Stimulated activated CD8-positive, alpha-beta memory T cell treated with anti-CD3 and anti-CD28 coated beads, Interleukin-12 subunit alpha, Interleukin-12 subunit beta, amount 100 ng/mL, for 4 hours (primary cell): ENCODE results near the gene CD69.
"Not testable (repeated sequence)": the region's sequence is repeated elsewhere in the genome, so short reads cannot be mapped to it uniquely, and the experiment has no call there.

ENCODE experiments used
- DNase-seq: peaks from one replicate; pipeline ENCODE4 v3.0.0-alpha.2; 2020; ENCODE audit warnings: low read depth

The CD69 gene

GRCh38 chr12:9750276-9751203, 10.2 kb downstream of the CD69 start:
- no peak for DNase-seq

DNA sequence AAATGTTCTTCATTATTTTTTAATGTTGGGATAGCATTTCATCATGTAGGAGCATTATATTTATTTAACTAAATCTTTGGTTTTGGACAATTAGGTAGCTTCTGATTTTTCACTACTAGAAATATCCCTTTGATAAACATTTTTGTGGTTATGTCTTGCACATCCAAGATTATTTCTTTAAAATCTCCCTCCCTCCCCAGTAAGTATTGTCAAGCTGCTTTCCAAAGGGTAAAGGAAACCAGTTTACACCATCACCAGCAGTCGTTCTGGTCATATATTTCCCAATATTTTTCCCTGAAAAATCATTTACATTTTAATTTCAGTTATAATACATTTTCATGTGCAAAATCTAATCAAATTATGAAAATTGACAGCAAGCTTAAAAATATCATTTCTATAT, 11.1 kb downstream of the CD69 start:
- no peak for DNase-seq

DNA sequence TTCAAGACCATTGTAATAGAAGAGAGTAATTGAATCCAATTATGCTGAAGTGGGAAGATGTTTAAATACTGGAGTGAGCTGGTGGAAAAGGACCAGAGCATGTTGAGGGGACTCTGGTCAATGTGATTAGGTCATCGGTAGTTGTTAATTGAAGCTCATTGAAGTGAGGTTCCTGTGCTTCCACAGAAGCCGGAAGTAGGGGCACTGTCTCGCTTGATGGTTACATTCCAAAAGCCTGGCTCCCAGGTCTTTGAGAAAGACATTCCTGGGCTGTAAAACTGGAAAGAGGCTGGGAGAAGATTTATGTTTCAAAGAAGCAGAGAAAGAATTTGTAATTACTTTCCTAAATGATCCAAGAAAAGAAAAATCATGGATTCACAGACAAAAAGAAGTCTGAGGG, 15.5 kb downstream of the CD69 start:
- DNase-seq = no peak

- no peak for DNase-seq
These were observed 18.0 kb downstream of the CD69 start for GRCh38 chr12:9742661-9743060.

- DNase-seq = no peak
These were observed 19.0 kb downstream of the CD69 start for GRCh38 chr12:9741726-9742125.

DNA sequence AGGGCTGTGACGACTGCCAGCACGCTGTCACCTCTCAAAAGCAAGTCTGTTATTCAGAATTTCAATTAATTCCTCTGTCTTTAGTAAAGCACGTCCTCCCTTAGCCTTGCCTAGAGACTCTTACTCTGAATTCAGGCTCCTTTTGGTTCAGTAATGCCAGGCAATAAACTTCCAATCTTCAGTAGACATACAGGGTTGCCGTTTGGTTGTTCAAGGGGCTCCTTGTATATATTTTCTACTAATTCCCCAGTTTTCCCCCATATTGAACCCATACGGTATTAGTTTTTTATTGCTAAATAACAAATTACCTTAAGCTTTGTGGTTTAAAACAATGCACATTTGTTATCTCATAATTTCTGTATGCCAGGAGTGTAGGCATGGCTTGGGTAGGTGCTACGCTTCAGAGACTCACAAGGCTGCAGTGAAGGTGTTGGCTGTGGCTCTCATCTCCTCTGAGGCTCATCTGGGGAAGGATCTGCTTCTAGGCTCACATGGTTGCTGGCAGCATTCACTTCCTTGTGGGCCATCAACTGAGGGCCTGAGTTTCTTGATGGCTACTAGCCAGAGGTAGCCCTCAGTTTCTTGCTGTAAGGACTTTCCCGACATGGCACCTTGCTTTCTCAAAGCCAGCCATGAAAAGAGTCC, 20.5 kb downstream of the CD69 start:
- no peak for DNase-seq

DNA sequence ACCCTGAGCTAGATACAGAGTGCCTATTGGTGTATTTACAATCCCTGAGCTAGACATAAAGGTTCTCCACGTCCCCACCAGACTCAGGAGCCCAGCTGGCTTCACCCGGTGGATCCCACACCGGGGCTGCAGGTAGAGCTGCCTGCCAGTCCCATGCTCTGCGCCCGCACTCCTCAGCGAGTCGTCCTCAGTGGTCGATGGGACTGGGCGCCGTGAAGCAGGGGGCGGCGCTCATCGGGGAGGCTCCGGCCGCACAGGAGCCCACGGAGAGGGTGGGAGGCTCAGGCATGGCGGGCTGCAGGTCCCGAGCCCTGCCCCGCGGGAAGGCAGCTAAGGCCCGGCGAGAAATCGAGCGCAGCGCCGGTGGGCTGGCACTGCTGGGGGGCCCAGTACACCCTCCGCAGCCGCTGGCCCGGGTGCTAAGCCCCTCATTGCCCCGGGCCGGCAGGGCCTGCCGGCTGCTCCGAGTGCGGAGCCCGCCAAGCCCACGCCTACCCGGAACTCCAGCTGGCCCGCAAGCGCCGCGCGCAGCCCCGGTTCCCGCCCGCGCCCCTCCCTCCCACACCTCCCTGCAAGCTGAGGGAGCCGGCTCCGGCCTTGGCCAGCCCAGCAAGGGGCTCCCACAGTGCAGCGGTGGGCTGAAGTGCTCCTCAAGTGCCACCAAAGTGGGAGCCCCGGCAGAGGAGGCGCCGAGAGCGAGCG, 21.1 kb downstream of the CD69 start:
- not testable (repeated sequence) for DNase-seq

DNA sequence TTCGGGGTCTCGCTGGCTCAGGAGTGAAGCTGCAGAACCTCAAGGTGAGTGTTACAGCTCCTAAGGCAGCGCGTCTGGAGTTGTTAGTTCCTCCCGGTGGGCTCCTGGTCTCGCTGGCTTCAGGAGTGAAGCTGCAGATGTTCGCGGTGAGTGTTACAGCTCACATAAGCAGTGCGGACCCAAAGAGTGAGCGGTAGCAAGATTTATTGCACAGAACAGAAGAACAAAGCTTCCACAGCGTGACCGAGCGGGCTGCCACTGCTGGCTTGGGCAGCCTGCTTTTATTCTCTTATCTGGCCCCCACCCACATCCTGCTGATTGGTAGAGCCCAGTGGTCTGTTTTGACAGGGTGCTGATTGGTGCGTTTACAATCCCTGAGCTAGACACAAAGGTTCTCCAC, 21.8 kb downstream of the CD69 start:
- not testable (repeated sequence) for DNase-seq

- no peak for DNase-seq
These were observed 23.6 kb downstream of the CD69 start for GRCh38 chr12:9736936-9737705.

GRCh38 chr12:9735601-9736000, 25.1 kb downstream of the CD69 start:
- no peak for DNase-seq

GRCh38 chr12:9732921-9733461, 27.7 kb downstream of the CD69 start, which contains the start of gene CLECL1:
CLECL1 (minus strand) TSS chr12:9733097.
- DNase-seq = no peak

DNA sequence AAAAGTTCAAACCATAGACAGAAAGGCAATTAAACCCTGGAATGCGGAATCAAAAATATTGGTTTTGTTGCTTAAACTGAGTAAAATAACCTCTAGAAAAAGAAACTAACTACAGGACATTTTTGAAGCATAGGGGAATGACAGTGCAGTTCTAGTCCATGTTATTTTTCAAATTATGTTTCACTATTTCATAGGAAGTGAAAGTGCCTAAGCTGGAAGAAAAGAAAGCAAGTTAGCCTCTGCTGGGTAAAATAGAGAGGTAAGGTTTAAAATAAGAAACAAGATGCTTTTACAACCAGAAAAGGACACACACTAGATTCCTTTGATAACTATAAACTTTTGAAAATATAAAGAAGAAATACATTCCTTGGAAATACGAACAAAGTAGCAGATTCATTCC, 28.9 kb downstream of the CD69 start:
- DNase-seq = no peak

- no peak for DNase-seq
These were observed 29.3 kb downstream of the CD69 start for GRCh38 chr12:9731393-9731792.

GRCh38 chr12:9730591-9730990, 30.1 kb downstream of the CD69 start:
- DNase-seq = no peak

- no peak for DNase-seq
These were observed 30.7 kb downstream of the CD69 start for GRCh38 chr12:9730011-9730410.

DNA sequence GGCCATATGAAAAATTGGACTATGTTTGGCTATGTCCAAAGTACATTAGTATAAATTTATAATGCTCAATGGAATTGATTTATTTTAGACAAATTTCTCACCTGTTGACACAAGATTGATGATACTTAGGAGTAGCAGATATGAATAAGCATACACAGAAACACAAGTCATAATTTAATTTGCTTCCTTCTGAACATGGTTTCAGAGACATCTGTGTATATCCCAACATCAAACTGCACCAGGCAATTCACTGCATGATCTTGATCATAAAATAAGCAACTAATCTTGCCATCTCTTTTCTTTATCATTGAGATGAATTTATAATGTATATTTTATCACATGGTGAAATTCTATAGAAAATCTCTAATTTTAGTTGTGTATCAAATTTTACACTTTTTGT, 31.6 kb downstream of the CD69 start:
- no peak for DNase-seq

GRCh38 chr12:9727813-9728212, 32.9 kb downstream of the CD69 start:
- DNase-seq = no peak

- no peak for DNase-seq
These were observed 35.4 kb downstream of the CD69 start for GRCh38 chr12:9725213-9725870.

GRCh38 chr12:9724023-9724422, 36.7 kb downstream of the CD69 start:
- no peak for DNase-seq

DNA sequence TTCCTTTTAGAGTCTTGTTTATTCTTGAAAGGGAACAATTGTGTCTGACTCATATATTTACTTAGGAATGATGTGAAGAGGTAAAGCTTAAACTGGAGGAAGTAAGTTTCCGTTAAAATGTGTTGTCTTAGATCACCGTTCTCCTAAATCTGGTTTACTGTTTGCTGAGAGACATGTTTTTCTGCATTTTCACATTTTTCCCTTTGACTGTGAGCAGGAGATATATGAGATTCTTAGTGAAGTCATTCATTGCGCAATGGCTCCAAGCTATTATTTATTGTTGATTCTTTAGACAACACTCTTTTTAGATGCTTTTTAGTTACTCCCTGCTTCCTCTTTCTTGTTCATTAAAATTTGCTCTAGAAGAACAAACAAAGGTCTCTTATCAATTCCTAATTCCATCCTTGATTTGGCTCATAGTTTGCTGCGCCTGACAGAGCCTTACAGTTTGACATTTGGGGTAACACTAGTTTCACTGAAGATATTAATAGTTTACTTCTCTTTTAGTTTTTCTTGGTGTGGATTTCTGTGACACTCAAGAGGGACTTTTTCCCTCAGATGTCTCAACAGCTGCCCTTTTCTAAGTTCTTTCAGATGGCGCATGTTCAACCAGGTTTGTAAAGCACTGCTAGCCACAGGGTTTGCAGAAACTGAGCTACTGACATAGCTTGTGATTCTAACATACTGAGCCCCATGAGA, 39.2 kb downstream of the CD69 start:
- no peak for DNase-seq

- no peak for DNase-seq
These were observed 40.9 kb downstream of the CD69 start for GRCh38 chr12:9719790-9720189.
